Urothelium cell line (cell line): ENCODE measurements around the gene SIAH2.

Experiments
- DNase-seq: peaks from one replicate; pipeline ENCODE4 v3.0.0; 2011; ENCODE audit warnings: low spot score, mixed read lengths
- FAIRE-seq: peaks from 2 replicates; lab custom pipeline; 2011; peaks lifted over from hg19 to GRCh38; lab: Jason Lieb, UNC

The SIAH2 gene

GRCh38 chr3:150775001-150775599 lies 12.1 kb upstream of the SIAH2 start:
- FAIRE-seq (no peak), DNase-seq (no peak)

GRCh38 chr3:150773616-150774192 lies 10.7 kb upstream of the SIAH2 start:
- no peak for FAIRE-seq
- DNase-seq = no peak

- FAIRE-seq (no peak), DNase-seq (no peak)
Measured at GRCh38 chr3:150771600-150771999, 8.6 kb upstream of the SIAH2 start.

GRCh38 chr3:150770681-150771080 lies 7.7 kb upstream of the SIAH2 start:
- no peak for FAIRE-seq

GRCh38 chr3:150766742-150767141 lies 3.8 kb upstream of the SIAH2 start:
- FAIRE-seq (no peak), DNase-seq (no peak)

More at GRCh38 chr3:150770681-150771080, 7.7 kb upstream of the SIAH2 start:
- no peak for DNase-seq

GRCh38 chr3:150765949-150766720 lies 3.2 kb upstream of the SIAH2 start:
- DNase-seq = peak; percentile 14

GRCh38 chr3:150764967-150765366 lies 2.0 kb upstream of the SIAH2 start:
- no peak for DNase-seq
- FAIRE-seq = no peak

More at GRCh38 chr3:150765949-150766720, 3.2 kb upstream of the SIAH2 start:
- FAIRE-seq = no peak

- no peak for FAIRE-seq
- DNase-seq = no peak
Measured at GRCh38 chr3:150764566-150764965, 1.6 kb upstream of the SIAH2 start.

GRCh38 chr3:150763841-150764483 lies 993 bp upstream of the SIAH2 start:
- FAIRE-seq (no peak), DNase-seq (peak; percentile 60)

- no peak for DNase-seq
Measured at GRCh38 chr3:150762662-150763121, 277 bp downstream of the SIAH2 start.

GRCh38 chr3:150761831-150762661 lies 923 bp downstream of the SIAH2 start:
- peak; percentile 29 for DNase-seq
- no peak for FAIRE-seq

More at GRCh38 chr3:150762662-150763121, 277 bp downstream of the SIAH2 start:
- FAIRE-seq = no peak

- DNase-seq (no peak), FAIRE-seq (no peak)
Measured at GRCh38 chr3:150760431-150761200, 2.4 kb downstream of the SIAH2 start.

GRCh38 chr3:150759947-150760346 lies 3.0 kb downstream of the SIAH2 start:
- no peak for FAIRE-seq

GRCh38 chr3:150759319-150759718 lies 3.6 kb downstream of the SIAH2 start:
- no peak for DNase-seq
- no peak for FAIRE-seq

More at GRCh38 chr3:150759947-150760346, 3.0 kb downstream of the SIAH2 start:
- no peak for DNase-seq

- FAIRE-seq (no peak), DNase-seq (no peak)
Measured at GRCh38 chr3:150757768-150758167, 5.2 kb downstream of the SIAH2 start.

- DNase-seq = no peak
- no peak for FAIRE-seq
Measured at GRCh38 chr3:150757364-150757763, 5.6 kb downstream of the SIAH2 start.

GRCh38 chr3:150756491-150757059 lies 6.4 kb downstream of the SIAH2 start:
- DNase-seq = no peak
- FAIRE-seq = no peak

GRCh38 chr3:150755902-150756301 lies 7.1 kb downstream of the SIAH2 start:
- FAIRE-seq = no peak
- DNase-seq = no peak

- no peak for DNase-seq
- no peak for FAIRE-seq
Measured at GRCh38 chr3:150754896-150755295, 8.1 kb downstream of the SIAH2 start.
